Esophagus squamous epithelium (tissue), 4 donors: ENCODE measurements around the gene TPK1.

Source experiments
- CTCF ChIP-seq, 6 experiments: fragments of 450-650 bp in 4 of 6; fragments of 200-600 bp in 2 of 6; sonication (generic) in 2 of 6; IDR thresholded peaks; one replicate each; pipeline ENCODE4 v1.5.1; 2016 to 2019; ENCODE audit warnings: antibody characterized with exemption in 6 of 6, mild to moderate bottlenecking in 4 of 6, moderate library complexity in 4 of 6
- POLR2A ChIP-seq, 4 donors: fragments of 450-650 bp; IDR thresholded peaks; one replicate each; pipeline ENCODE4 v1.6.1; 2017; ENCODE audit warnings: antibody characterized with exemption in 4 of 4, mild to moderate bottlenecking in 4 of 4, moderate library complexity in 3 of 4

- TF ChIP-seq CTCF (IDR thresholded peaks at IDR 0.05), result no peak
- no peak for TF ChIP-seq POLR2A (IDR thresholded peaks at IDR 0.05)
Measured at GRCh38 chr7:144859739-144860138, 23.9 kb upstream of the TPK1 start.
